Measurements from ENCODE around the gene MYO9B.

Gene MYO9B

DNA sequence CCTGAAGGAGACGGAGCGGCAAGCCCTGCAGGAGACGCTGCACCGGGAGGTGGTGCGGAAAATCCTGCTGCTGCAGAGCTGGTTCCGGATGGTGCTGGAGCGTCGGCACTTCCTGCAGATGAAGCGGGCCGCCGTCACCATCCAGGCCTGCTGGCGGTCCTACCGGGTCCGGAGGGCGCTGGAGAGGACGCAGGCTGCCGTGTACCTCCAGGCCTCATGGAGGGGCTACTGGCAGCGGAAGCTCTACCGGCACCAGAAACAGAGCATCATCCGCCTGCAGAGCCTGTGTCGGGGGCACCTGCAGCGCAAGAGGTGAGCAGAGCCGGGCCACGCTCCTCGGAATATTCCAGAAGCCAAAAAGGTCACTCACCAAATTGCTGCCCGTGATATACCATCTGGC, 117.2 kb downstream of the MYO9B start:
- FAIRE-seq, result no peak

DNA sequence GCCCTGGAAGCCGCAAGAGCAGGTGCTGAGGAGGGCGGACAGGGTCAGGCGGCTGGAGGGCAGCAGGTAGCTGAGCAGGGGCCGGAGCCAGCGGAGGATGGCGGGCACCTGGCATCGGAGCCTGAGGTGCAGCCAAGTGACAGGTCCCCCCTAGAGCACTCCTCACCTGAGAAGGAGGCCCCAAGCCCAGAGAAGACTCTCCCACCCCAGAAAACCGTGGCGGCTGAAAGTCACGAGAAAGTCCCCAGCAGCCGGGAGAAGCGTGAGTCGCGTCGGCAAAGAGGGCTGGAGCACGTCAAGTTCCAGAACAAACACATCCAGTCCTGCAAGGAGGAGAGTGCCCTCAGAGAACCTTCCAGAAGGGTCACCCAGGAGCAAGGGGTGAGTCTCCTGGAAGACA, 119.0 kb downstream of the MYO9B start:
- no peak for FAIRE-seq

DNA sequence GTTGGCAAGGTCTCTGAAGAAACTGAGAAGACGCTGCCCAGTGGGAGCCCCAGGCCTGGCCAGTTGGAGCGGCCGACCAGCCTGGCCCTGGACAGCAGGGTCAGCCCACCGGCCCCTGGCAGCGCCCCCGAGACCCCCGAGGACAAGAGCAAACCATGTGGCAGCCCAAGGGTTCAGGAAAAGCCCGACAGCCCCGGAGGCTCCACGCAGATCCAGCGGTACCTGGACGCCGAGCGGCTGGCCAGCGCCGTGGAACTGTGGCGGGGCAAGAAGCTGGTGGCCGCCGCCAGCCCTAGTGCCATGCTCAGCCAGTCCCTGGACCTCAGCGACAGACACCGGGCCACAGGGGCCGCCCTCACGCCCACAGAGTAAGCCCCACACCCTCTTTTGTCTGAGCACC, 119.5 kb downstream of the MYO9B start:
- FAIRE-seq, result no peak

DNA sequence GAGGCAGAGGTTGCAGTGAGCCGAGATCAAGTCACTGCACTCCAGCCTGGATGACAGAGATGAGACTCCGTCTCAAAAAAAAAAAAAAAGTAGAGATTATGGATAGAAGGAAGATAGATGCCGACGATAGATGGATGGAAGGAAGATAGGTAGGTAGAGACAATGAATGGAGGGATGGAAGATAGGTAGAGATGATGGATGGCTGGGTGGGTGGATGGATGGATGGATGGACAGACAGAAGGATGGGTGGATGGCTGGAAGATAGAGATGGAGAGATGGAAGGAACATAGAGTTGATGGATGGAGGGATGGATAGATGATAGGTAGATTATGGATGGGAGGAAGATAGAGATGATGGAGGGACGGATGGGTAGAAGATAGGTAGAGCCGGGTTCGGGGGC, 121.0 kb downstream of the MYO9B start:
- no peak for FAIRE-seq

DNA sequence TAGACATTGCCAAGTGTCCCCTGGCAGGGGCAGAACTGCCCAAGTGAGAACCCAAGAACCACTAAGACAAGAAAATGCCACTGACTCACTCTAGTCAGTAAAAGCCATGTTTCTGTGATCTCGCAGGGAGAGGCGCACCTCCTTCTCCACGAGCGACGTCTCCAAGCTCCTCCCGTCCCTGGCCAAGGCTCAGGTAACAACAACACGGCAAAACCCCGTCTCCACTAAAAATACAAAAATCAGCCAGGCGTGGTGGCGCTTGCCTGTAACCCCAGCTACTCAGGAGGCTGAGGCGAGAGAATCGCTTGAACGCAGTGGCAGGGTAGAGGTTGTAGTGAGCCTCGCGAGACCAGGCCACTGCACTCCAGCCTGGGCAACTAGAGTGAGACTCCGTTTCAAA, 122.1 kb downstream of the MYO9B start:
- no peak for FAIRE-seq

DNA sequence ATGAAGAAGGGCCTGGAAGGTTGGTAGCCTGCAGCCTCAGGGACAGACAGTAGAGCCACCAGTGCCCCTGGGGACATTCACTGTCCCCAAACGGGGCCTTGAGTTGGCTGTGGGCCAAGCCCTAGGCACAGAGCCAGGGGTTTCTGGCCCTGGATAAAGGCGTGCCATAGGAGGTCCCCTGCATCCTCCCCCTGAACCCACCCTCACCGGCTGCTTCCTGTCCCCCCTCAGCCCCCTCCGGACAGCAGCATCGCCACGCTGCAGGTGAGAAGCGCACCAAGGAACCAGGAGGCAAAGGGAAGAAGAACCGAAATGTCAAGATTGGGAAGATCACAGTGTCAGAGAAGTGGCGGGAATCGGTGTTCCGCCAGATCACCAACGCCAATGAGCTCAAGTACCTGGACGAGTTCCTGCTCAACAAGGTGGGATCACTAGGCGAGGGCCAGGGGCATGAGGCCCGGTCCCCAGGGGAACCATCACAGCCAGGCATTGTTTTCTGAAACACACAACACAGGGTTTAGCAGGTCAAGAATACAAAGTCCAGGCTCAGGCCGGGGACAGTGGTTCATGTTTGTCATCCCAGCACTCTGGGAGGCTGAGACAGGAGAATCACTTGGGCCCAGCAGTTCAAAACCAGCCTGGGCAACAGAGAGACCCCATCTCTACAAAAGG, 125.0 kb downstream of the MYO9B start:
- FAIRE-seq, result no peak

DNA sequence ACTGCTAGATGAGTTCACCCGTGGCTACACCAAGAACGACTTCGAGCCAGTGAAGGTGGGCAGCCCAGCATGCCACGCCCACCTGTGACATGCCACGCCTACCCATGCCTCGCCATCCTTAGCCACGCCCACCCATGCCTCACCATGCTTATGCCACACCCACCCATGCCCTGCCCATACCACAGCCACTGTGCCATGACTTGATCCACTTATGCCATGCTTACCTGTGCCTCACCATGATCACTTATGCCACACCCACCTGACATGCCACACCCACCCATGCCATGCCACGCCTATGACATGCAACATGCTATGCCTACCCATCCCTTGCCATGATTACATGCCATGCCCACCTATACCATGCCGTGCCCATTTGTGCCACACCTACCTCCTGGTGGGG, 126.7 kb downstream of the MYO9B start:
- FAIRE-seq, result no peak

DNA sequence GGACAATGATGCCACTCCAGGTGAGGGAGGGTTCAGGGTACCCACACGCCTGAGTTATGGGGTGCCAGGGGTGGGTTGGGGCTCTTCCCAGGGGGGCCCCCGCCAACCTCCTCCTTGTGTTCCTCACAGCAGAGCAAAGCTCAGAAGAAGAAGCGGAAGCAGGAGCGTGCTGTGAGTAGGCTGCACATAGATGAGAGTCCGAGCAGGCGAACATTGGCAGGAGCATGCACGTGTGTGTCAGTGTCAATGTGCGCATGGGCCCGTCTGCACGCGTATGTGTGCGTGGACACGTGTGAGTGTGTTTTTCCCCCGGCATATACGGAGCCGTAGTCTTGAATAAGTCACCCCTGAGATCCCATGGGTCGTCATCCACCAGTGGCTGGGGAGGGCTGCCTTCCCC, 127.1 kb downstream of the MYO9B start:
- FAIRE-seq, result no peak

DNA sequence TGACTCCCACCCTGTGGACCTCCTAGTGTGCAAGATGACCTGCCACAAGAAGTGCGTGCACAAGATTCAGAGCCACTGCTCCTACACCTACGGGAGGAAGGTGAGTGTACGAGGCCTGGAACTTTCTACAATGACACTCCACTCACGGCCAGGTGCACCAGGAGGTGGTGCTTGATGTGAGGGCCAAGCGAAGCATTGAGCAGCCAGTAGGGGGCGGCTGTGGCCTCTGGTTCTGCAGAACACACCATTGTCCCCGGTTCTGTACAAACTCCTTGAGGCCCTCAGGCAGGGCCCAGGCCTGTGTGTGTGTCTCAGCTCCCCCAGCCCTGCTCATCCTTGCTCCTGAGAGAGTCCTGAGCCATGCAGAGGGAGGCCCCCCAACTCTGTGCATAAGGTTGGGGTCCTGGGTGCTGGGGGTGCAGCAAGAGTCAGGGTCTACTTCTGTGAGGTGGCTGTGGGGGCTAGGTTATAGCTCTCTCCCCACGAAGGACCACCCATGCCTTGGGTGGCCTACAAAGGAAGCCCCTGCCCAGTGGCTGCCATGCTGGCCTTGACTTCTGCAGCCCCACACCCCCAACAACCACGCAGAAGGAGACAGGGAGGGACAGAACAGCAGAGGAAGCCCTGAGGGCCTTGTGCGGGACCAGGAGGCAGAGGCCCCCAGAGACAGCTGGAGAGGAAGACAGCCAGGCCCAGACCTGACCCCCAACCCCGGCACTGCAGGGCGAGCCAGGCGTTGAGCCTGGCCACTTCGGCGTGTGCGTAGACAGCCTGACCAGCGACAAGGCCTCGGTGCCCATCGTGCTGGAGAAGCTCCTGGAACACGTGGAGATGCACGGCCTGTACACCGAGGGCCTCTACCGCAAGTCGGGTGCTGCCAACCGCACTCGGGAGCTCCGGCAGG, 129.9 kb downstream of the MYO9B start:
- FAIRE-seq, result no peak

DNA sequence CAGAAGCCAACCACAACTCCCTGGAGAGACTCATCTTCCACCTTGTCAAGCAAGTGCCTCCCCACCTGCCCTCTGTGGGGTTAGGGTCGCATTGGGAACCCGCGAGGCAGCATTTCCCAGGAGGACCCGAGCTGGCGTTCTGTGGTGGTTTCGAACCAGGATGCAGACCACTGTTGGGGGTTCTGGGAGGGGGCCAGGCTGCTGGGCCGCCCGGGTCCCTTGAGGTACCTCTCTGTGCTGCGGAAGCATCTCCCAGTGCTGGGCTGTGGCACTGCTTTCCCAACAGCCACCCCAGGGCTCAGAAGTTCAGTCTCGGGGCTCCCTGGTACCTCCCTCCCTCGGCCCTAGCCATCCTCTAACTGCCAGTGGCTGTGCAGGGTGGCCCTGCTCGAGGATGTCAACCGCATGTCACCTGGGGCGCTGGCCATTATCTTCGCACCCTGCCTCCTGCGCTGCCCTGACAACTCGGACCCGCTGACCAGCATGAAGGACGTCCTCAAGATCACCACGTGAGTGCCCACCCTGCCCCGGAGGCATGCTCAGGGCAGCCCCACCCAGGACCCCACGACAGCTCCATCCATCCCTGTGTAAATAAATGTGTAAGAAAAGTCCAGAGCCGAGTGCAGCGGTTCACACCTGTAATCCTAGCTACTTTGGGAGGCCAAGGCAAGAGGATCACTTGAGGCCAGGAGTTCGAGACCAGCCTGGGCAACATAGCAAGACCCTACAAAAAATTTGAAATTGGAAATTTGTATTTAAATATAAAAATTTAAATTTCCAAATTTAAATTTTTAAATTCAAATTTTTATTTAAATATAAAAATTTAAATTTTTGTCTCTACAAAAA, 131.4 kb downstream of the MYO9B start:
- no peak for FAIRE-seq

DNA sequence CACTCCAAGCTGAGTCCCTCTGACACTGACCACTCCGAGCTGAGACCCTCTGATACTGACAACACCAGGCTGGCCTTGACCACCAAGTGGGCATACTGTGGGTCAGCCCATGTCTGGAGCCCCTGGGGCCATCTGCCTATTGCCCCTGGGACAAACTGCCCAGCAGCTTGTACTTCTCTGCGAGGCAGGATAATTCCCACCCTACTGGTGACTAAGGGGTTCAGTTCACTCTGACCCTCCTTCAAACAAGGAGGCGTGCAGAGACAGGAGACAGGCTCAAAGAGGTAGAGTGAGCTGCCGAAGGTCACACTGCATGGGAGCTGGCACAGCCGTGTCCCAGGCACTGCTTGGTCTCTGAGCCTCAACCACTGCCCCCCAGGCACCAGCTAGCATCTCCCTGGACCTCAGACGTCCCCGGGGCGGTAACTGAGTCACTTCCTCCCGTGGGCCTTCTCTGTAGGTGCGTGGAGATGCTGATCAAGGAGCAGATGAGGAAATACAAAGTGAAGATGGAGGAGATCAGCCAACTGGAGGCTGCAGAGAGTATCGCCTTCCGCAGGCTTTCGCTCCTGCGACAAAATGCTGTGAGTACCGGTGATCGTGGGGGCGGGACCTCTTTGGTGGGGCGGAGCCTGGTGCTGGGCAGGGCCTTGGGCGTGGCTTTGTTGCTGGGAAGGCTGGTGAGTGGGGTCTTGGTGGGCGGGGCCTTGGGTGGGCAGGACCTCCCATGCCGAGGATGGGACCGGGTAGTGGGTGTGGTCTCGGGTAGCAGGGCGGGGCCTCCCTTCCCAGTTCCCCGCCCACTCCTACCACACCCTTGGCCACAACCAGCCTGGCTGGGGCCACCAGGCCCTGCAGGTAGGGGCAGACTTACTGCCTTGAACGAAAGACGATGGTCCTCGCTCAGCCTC, 133.8 kb downstream of the MYO9B start:
- no peak for FAIRE-seq

DNA sequence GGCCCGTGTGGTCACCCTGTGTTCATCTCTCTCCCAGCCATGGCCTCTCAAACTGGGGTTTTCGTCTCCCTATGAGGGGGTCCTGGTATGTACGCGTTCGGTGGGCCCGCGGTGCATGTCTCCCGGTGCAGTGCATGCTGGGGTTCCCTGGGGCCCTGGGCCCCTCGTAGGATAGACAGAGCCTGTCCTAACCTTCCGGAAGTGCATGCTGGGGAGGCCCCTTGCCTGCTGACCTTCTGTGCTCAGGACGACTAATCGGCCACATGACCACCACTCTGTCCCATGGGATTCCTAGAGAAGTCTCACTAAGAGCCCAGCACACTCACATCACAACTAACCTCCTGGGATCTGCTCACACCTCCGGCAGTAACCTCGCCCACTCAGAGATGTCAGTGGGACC, 134.7 kb downstream of the MYO9B start:
- no peak for FAIRE-seq

DNA sequence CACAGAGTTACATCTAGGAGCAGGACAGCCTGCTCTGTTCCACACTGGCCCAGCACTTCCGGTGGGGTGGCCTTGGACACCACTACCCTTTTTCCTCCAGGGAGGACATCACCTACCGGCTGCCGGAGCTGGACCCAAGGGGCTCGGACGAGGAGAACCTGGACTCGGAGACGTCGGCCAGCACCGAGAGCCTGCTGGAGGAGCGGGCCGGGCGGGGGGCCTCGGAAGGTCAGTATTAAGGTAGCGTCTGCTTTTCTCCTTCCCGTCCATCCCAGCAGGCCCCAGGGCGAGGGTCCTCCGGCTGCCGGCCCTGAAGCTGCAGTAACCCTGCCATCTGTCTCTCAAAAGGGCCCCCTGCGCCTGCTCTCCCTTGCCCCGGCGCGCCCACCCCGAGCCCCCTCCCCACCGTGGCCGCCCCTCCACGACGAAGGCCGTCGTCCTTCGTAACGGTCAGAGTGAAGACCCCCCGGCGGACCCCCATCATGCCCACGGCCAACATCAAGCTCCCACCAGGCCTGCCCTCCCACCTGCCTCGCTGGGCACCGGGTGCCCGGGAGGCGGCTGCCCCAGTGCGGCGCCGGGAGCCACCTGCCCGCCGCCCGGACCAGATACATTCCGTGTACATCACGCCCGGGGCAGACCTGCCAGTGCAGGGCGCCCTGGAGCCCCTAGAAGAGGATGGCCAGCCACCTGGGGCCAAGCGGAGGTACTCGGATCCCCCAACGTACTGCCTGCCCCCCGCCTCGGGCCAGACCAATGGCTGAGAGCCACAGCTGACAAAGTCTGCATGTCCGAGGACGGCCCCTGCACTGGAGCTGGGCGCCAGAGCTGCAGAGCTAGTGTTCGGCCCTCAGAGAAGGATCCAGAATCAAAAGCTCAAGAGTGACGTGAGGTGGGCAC, 136.2 kb downstream of the MYO9B start:
- no peak for FAIRE-seq

DNA sequence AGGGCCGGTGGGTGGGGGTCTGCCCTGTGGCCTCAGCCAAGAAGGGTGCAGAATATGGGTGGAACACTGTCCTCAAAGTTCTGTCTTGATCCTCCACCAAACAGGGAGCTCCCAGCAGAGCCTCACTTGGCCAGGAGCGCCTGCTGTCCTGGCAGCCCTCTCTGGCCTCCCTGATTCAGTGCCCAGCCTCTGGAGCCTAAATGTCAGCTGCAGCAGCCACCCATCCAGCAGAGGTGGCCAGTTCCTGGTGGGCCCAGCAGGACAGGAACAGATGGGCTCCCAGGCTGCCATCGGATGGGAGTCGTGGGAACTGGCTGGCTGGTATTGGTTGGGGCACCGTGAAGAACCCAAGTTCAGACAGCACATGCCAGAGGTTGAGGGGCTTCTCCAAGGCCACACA, 137.8 kb downstream of the MYO9B start:
- FAIRE-seq, result no peak

DNA sequence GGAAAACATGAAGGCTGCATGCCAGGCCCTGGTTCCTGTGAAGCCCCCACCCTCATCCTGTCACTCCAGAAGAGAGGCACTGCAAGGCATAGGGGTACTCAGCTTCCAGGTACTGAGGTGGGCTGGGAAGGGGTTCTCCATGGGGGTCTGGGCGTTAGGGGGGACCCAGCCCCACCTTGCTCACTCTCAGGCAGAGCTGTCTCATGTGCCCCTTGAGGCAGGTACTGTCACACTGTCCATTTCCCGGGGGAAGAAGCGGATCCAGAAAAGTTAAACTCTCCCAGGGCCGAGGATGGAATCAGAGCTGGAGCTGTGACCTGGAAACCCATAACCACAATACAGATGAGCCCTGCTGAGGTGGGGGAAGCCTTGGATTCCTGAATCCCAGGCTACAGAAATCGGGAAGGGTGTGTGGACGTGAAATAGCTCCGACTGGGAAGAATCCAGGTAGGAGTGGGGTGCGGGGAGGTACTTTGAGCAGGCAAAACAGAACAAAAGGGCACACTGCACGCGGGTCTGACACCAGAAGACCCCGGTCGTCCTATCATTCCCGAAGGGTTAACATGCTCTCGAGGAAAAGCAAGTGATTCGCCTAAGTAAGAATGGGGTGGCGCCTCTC, 139.0 kb downstream of the MYO9B start:
- FAIRE-seq, result no peak

DNA sequence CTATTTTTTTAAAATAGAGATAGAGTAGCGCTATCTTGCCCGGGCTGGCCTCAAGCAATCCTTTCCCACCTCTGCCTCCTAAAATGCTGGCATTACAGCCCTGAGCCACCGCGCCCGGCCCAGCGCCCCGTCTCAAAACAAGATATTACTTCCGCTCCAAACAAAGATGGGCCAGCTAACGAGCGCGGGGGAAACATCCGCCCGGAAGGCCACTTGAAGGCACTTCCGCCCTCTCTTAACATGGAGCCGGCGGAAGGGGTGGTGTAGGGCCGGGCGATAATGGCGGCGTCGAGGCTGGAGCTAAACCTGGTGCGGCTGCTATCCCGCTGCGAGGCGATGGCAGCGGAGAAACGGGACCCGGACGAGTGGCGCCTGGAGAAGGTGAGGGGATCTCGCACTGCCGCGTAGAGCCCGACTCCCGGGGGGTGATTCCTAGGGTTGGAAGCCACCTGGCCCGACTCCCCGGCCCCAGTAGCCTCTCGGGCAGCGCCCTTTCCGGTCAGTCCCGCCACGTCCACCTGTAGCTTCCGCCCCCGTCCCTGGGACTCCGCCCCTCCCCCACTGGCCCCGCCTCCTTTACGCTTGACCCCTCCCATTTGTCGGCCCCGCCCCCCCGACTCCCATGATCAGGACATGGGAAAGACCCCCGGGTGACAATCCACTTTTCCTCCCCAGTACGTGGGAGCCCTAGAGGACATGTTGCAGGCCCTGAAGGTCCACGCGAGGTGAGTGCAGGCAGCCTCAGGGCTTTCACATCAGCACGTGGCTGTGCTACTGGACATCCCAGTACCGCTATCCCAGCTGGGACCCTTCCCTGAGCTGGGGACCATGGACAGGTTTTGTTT, 139.8 kb downstream of the MYO9B start, which contains the start of gene USE1:
TSS of gene USE1 (plus strand) at position 231 of the 845 bp plus-strand sequence. CDS start at position 280, 49 bp downstream.
- peak; percentile 85 for FAIRE-seq

DNA sequence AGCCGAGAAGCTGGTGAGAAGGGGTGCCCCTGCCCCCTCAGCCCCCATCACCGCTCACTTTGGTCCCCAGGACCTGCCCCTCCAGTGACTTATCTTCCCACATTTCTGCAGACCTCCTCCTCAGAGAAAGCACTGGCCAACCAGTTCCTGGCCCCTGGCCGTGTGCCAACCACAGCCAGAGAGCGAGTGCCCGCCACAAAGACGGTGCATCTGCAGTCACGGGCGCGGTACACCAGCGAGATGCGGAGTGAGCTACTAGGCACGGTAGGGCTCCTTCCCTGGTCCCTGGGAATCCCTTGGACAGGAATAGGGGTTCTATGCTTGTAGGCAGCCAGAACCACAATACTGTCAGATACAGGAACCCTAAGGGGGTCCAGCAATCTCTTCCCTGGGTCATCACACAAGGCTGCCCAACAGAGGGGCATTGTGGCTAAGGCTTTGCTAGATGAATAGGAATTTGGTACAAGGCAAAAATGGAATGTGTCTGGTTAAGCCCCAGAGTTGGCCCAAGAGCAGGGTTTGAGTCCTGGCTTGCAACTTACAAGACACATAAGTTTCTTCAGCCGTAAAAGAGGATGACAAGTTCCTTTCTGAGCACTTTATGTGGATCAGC, 140.6 kb downstream of the MYO9B start:
- FAIRE-seq, result no peak

DNA sequence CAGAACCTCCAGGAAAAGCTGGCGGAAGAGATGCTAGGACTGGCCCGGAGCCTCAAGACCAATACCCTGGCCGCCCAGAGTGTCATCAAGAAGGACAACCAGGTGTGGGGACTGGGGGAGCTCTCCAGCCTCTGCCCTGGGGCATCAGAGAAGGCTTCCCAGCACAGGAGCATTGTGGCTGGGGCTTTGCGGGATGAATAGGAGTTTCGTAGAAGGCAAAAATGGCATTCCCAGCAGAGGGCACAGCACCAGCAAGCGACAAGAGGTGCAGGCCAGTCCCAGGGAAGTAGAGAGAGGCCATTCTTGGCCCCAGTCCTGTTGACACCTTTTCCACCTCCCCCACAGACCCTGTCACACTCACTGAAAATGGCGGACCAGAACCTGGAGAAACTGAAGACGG, 143.7 kb downstream of the MYO9B start:
- FAIRE-seq, result no peak

DNA sequence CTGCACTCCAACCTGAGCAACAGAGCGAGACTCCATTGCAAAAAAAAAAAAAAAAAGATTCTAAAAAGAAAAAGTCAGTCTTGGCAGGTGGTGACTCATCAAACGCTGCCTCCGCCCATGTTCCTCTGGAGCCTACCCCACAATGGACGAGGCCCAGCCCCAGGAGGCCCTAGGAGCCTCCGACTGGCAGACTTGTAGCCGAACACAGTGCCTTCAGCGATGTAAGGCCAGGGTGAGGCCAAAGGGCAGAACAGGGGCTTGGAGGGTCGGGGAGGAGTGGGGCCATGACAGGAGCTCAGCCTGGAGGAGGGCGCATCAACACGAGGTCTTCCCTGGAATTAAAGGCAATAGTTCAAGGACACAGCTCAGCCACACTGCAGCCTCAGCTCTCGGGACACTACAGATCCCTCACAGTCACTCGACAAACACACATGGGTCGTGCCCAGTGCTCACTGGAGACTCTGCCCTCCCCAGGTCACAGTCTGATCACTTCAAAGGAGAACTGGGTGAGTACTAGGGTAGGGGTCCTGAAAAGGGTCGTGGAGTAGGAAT, 144.7 kb downstream of the MYO9B start:
- FAIRE-seq, result no peak

Measured in endometrium (tissue), 2 donors.